ENCODE measurements around the gene MANSC1.

Gene MANSC1

DNA sequence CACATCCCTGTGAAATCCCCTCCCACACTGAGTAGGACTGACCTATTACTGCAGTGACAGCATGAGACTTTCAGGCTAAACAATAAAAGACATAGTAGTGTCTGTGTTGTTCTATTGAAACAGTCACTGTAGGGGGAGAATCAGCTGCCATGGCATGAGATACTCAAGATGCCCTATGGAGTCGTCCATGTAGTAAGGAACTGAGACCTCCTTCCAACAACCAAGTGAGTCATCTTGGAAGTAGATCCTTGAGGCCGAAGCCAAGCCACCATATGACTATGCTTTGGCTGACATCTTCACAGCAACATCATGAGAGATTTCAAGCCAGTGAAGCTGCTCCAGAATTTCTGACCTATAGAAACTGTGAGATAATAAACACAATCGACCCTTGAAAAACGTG, 71.1 kb downstream of the MANSC1 start:
- TF ChIP-seq, protein P1, sequence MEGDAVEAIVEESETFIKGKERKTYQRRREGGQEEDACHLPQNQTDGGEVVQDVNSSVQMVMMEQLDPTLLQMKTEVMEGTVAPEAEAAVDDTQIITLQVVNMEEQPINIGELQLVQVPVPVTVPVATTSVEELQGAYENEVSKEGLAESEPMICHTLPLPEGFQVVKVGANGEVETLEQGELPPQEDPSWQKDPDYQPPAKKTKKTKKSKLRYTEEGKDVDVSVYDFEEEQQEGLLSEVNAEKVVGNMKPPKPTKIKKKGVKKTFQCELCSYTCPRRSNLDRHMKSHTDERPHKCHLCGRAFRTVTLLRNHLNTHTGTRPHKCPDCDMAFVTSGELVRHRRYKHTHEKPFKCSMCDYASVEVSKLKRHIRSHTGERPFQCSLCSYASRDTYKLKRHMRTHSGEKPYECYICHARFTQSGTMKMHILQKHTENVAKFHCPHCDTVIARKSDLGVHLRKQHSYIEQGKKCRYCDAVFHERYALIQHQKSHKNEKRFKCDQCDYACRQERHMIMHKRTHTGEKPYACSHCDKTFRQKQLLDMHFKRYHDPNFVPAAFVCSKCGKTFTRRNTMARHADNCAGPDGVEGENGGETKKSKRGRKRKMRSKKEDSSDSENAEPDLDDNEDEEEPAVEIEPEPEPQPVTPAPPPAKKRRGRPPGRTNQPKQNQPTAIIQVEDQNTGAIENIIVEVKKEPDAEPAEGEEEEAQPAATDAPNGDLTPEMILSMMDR (conservative IDR thresholded peaks at IDR 0.05): no peak
- TF ChIP-seq ZFX (IDR thresholded peaks at IDR 0.05): no peak
- H3K27ac ChIP-seq: no peak overlapping the region
